Stimulated activated CD4-positive, alpha-beta T cell treated with anti-CD3 and anti-CD28 coated beads, Interleukin-12 subunit alpha, Interleukin-12 subunit beta, amount 100 ng/mL, for 48 hours (primary cell): ENCODE data around the gene MSH3.
"Not testable (repeated sequence)": the region's sequence is repeated elsewhere in the genome, so short reads cannot be mapped to it uniquely, and the experiment has no call there.

Experiments
- DNase-seq, 3 donors: peaks; one replicate each; pipeline ENCODE4 v3.0.0-alpha.2; 2020; ENCODE audit warnings: low read depth in 2 of 3, low spot score in 1 of 3

MSH3 gene

DNA sequence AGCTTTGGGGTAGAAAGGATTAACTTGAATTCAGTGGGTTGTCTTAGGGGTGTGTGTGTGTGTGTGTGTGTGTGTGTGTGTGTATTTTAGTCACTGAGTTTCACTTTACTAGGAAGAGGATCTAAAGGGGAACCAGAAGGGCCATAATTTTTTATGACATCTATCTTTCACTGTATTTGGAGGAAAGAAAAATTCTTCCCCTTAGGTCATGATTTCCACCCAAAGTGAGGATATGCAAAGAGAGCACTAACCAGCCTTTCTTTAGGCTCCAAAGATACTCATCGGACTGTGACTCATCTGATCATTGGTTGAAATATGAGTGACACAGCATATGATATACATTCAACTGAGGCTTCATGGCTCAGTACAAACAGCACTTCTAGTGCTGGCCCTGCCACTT lies 230.5 kb downstream of the MSH3 start:
- no peak for DNase-seq

DNA sequence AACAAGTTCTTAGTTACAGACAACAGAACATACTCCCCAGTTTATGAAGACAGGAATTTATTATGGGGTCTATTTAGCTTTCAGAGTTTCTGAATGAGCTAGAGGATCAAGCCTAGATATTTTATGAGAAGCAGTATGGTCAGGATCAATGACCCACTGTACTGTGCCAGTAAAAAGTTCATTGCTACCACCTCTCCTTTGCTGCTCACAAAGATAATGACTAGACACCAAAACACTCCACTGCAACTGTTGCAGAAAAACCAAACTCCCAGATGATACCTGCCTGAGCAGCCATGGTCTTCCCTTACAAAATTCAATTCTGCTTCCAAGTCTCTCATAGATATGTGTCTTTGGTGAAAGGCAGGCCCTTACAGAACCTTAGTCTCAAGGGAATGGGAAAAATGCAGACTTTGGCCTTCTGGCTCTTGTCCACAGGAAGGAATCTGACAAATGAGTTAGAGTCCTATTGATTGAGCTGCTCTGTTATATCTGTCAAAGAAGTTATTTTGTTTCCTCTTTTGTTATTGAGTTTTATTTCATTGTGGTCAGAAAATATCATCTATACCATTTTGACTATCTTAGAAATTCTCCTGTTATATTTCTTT lies 231.0 kb downstream of the MSH3 start:
- no peak for DNase-seq

DNA sequence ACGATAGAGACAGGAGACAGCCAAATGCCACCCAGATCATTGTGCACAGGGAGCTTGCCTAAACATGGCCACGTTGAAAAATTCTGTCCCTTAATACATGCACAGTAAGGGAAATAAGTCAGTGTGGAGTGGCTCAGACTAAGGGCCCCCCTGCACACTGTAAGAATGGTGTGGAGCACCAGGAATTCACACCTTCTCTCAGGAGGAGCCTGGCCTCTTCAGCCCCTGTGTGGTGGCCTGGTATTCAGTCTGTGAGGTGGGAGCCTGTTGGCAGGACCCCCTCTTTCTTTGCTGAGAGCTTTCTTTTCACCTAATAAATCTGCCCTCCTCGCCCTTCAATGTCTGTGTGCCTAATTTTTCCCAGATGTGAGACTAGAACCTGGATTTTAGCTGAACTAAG lies 239.6 kb downstream of the MSH3 start:
- no peak for DNase-seq

DNA sequence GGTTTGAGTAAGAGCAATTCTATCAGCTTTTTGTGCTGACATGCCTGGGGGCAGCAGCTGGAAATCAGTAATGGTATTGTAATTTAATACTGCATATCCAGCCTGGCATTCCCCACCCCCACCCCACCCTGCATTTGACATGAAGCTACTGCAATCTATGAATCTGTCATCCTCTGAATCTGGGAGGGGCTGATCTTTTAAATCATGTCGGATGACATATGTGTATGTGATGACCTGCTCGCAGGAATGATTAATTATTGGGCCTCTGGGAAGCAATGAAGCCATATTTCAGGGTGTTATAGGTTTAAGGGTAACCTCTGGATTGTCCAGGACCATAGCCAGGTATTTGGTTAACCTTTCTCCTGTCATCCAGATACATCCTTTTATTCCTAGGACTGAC lies 241.1 kb downstream of the MSH3 start:
- DNase-seq, result no peak

DNA sequence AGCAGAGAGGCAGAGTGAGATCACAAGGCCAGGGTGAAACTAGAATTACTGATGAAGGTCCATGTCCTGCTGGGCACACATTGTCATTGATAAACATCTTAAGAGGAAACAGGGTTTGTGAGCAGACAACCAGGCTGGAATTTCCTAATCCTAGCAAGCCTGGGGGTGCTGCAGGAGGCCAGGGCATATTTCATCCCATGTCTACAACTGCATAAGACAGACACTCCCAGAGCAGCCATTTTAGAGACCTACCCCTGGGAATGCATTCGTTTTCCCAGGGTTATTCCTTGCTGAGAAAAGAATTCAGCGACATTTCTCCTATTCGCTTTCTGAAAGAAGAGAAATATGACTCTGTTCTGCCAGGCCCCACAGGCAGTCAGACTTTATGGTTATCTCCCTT lies 248.2 kb downstream of the MSH3 start:
- DNase-seq, result not testable (repeated sequence)

DNA sequence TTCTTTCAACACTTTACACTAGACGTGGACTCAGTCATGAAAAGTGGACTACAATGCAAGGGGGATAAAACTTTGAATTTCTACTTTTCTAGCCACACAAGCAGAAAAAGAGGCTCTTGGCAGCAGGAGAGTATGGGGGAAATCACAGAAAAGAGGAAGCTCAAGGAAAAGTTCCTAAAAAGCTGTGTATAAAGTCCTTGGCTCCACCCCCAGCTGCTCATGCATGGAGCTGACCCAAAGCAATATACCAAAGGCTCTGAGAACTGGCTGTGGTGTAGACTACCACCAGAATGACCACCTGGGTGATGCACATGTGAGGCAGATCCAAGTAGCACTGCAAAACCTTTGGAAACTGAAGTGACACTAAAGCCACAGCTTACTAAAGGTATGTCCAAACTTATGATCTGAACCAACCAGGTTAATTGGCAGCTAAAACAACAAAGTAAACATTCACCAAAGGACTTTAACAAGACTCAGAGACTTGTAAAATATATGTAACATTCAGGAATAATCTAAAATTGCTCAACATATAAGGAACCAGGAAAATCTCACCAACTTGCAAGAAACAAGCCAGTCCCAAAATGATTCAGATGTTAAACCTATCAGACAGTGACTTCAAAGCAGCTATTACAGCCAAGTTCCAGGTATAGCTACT lies 250.2 kb downstream of the MSH3 start:
- DNase-seq, result no peak

DNA sequence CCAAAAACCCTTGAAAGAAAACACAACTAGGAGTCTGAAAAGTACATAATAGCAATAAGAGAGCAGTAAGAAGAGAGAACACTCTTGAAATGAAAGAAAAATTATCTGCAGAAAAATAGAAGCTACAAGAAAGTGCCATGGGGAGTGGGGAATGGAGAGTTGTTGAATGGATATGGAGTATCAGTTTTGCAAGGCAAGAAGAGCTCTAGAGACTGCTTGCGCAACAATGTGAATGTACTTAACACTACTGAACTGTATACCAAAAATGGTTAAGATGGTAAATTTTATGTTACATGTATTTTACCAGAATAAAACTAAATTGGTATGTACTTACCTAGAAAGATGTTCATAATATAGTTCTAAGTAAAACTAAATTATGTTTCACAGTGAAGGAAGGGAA lies 251.0 kb downstream of the MSH3 start:
- DNase-seq, result no peak

DNA sequence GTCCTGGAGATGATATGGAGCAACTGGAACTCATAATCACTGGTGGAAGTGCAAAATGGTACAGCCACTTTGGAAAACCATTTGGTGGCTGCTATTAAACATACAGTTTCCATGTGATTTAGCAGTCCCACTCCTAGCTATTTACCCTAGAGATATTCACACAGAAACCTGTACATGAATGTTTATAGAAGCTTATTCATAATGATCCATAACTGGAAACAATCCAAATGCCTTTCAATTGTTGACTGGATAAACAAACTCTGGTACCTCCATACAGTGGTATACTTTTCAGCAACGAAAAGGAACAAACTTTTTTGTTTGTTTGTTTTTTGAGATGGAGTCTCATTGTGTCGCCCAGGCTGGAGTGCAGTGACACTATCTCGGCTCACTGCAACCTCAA lies 258.0 kb downstream of the MSH3 start:
- DNase-seq, result no peak

DNA sequence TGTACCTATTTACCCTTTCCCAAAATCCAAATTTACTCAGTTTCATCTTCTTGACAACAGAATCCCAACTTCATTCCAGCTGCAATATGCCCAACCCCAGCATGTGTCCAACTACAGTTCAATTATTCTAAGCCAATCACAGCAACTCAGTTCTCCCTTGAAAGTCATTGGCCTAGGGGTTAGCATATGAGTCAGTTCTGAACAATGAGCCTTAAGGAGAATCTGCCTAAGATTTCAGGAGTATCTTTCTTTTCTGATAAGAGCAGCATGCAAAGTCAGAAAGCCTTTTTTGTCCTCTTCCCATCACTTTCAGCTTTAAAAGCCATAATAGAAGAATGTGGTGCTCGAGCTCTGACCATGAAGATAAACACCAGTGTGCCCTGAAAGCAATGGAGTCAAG lies 261.3 kb downstream of the MSH3 start:
- no peak for DNase-seq

DNA sequence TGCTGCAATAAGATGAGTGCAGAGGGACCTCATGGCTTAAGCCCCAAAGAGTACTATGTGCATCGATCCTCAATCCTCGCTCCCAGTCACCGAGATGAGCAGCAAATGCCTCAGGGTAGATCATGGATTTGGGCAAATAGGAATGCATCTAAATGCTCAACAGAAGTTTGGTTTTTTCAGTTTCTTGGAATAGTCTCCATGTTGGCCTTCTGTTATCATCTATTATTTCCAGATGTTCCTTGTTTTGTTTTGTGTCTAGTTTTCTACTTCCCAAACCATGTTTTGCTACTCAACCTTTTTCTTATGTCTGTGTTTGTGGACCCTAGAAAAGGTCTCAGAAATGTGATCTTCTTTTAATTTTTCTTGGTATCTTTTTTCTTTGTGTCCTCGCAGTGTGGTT lies 262.2 kb downstream of the MSH3 start:
- no peak for DNase-seq

DNA sequence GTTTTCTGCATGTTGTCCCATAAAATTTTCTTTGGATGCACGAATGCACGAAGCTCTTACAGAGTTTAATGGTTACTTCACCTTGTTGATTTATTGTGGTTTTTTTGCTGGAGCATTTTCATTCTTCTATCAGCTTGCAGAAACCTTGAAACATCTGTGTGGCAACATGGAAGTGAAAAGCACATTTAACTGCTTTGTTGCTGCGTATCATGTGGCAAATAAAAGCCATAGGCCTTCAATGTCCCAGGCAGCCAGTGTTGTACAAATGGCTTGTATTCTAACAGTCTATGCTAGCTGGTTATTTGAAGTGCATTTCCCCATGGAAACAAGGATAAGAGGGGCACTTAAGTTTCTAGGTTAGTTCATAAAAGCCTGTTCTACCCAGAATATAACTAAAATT lies 263.2 kb downstream of the MSH3 start:
- no peak for DNase-seq

DNA sequence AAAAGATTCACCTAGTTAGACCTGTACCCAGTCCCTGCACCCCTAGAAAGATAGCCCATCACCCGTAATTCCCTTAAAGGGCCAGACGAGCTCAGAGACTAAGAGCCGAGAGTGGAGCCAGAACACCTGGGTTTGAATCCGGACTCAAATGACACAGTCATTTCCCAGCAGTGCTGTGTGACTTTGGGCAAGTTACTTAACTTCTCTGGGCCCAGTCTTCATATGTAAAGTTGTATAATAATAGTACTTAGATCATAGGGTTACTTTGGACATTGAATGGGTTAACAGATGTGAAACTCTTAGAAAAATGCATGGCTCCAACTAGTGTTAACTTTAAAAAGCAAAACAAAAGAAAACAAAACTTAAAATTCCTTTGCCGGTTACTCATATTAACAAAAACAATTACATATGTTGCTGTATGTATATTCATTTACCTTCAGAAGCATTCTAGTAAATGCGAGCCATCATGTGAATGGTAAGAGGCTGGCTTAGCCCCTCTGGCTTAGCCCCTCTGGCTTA lies 265.3 kb downstream of the MSH3 start:
- DNase-seq, result no peak

DNA sequence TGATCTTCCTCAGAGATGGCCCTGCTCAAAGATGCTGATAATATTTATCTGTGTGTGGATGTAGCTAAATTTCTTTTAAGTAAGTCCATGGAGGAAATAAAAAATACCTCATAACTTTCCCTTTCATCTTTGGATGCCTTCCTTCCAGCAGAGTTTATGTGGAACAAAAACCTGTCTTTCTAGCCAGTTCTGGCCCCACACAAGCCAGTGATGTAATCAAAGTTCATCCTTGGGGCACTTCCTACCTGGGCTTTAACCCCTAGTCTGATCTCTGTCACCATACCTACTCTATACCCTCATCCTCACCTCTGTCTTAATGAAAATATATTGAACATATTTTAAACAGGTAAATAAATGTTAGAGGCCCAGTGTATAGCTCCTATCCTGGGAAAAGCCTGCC lies 265.9 kb downstream of the MSH3 start:
- no peak for DNase-seq

DNA sequence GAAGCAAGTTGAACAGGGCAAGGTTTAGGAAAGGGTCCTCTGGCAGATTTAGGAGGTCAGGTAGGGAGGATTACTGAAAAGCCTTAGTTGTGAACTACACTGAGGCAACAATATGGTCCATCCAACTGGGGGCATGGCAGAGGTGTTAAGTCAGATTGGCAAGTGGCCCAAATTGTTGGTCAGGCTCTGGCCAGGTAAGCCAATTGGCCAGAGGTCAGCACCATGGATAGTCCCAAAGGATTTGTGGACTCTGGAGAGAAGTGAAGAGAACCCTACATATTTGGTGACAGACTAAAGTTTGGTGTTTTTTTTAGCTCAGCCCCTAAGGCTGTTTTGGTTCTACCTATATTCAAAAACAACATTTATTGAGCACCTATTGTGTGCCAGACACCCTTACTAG lies 266.6 kb downstream of the MSH3 start:
- no peak for DNase-seq

DNA sequence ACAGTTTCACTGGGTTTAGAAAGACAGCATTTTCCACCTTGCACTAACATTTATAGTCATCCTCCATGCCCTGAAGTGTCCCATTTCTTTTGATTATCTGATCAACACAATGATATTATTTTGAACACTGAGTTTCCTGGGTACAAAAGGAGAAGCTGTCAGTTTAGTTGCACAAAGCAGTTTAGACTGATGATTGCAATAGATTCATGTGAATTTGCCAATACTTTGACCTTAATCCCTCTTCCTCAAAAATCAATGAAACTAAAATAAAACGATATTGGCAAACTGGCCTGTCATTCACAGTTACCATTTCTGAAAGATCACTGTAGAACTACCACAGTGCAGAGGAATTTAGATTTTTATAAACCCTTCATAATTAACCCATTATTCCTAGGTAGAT lies 271.5 kb downstream of the MSH3 start:
- no peak for DNase-seq
